Measurements from ENCODE around the gene TSPEAR.
"Not testable (repeated sequence)": the region's sequence is repeated elsewhere in the genome, so short reads cannot be mapped to it uniquely, and the experiment has no call there.

- TF ChIP-seq CTCF (IDR thresholded peaks at IDR 0.05; ENCODE audit: low read depth, low read length, poor library complexity, severe bottlenecking) = peak; percentile 43
- not testable (repeated sequence) for TF ChIP-seq EZH2phosphoT487 (IDR thresholded peaks at IDR 0.05; ENCODE audit: borderline replicate concordance, low read length)
These were observed 231.7 kb downstream of the TSPEAR start for GRCh38 chr21:44479556-44480199.

Data from DOHH2 (cell line).